ENCODE results near the gene MEF2B. TPM values are rescaled to one million over a fixed set of nuclear protein-coding genes. Genes with fewer than 3 reads are reported as not detected.

MEF2B gene
- total RNA-seq, 1 experiment from 2014 or later: 395 TPM

Other genes starting within 250 kb of the MEF2B start
- gene HOMER3, start 229.0 kb downstream of the MEF2B start, total RNA-seq (2014; rRNA removed; shearing (Covaris generic); ENCODE audit: low replicate concordance): 0.90 TPM in 1 of 2 replicates, not detected in the other
- 71.7 and 74.1 TPM in 2 replicates for gene SUGP2, start 136.7 kb downstream of the MEF2B start, total RNA-seq (2014; rRNA removed; shearing (Covaris generic); ENCODE audit: low replicate concordance)
- gene ARMC6, start 136.7 kb downstream of the MEF2B start, total RNA-seq (2014; rRNA removed; shearing (Covaris generic); ENCODE audit: low replicate concordance): 25.1 and 43.6 TPM in 2 replicates
- gene SLC25A42, start 106.3 kb downstream of the MEF2B start, total RNA-seq (2014; rRNA removed; shearing (Covaris generic); ENCODE audit: low replicate concordance): 4.5 and 6.2 TPM in 2 replicates
- gene TMEM161A, start 31.8 kb downstream of the MEF2B start, total RNA-seq (2014; rRNA removed; shearing (Covaris generic); ENCODE audit: low replicate concordance): 24.9 and 58.5 TPM in 2 replicates
- gene BORCS8, start 21.9 kb upstream of the MEF2B start, total RNA-seq (2014; rRNA removed; shearing (Covaris generic); ENCODE audit: low replicate concordance): 6.6 and 12.3 TPM in 2 replicates
- gene RFXANK, start 22.0 kb upstream of the MEF2B start, total RNA-seq (2014; rRNA removed; shearing (Covaris generic); ENCODE audit: low replicate concordance): 170 and 176 TPM in 2 replicates
- 6.9 and 21.4 TPM in 2 replicates for gene NR2C2AP, start 33.2 kb upstream of the MEF2B start, total RNA-seq (2014; rRNA removed; shearing (Covaris generic); ENCODE audit: low replicate concordance)
- not detected in 2 replicates for gene NCAN, start 41.7 kb upstream of the MEF2B start, total RNA-seq (2014; rRNA removed; shearing (Covaris generic); ENCODE audit: low replicate concordance)
- gene TM6SF2, start 103.0 kb upstream of the MEF2B start, total RNA-seq (2014; rRNA removed; shearing (Covaris generic); ENCODE audit: low replicate concordance): not detected in 2 replicates
- 21.4 and 49.5 TPM in 2 replicates for gene SUGP1, start 150.2 kb upstream of the MEF2B start, total RNA-seq (2014; rRNA removed; shearing (Covaris generic); ENCODE audit: low replicate concordance)
- gene MAU2, start 150.6 kb upstream of the MEF2B start, total RNA-seq (2014; rRNA removed; shearing (Covaris generic); ENCODE audit: low replicate concordance): 37.3 and 44.6 TPM in 2 replicates
- 38.4 and 63.4 TPM in 2 replicates for gene GATAD2A, start 235.4 kb upstream of the MEF2B start, total RNA-seq (2014; rRNA removed; shearing (Covaris generic); ENCODE audit: low replicate concordance)

Measured in Karpas-422 (cell line).